22Rv1 (cell line): ENCODE data around the gene OSBPL3.

Source experiments
- H3K27ac ChIP-seq: fragments of 450-650 bp; 2 replicates; pipeline ENCODE4 v1.5.1; 2017
- CTCF ChIP-seq: fragments of 450-650 bp; IDR thresholded peaks from 2 replicates; pipeline ENCODE4 v1.5.1; 2017; ENCODE audit warnings: mild to moderate bottlenecking
- ZFX ChIP-seq: fragments of 450-650 bp; IDR thresholded peaks from 2 replicates; pipeline ENCODE4 v1.6.1; 2017; ENCODE audit warnings: antibody characterized with exemption, borderline replicate concordance

Gene OSBPL3

GRCh38 chr7:24920451-24921361 lies 59.3 kb downstream of the OSBPL3 start:
- TF ChIP-seq CTCF (no peak), ZFX (no peak)

GRCh38 chr7:24917510-24918239 lies 62.3 kb downstream of the OSBPL3 start:
- TF ChIP-seq CTCF (no peak), ZFX (no peak)
- no peak overlapping the region for H3K27ac ChIP-seq

More at GRCh38 chr7:24920451-24921361, 59.3 kb downstream of the OSBPL3 start:
- no peak overlapping the region for H3K27ac ChIP-seq

GRCh38 chr7:24916463-24917040 lies 63.4 kb downstream of the OSBPL3 start:
- TF ChIP-seq ZFX = no peak
- TF ChIP-seq CTCF = no peak

GRCh38 chr7:24914465-24914859 lies 65.5 kb downstream of the OSBPL3 start:
- TF ChIP-seq ZFX (no peak), CTCF (no peak)
- no peak overlapping the region for H3K27ac ChIP-seq

More at GRCh38 chr7:24916463-24917040, 63.4 kb downstream of the OSBPL3 start:
- no peak overlapping the region for H3K27ac ChIP-seq

- no peak for TF ChIP-seq ZFX
- TF ChIP-seq CTCF = no peak
- no peak overlapping the region for H3K27ac ChIP-seq
Observed at GRCh38 chr7:24913801-24914464, 66.0 kb downstream of the OSBPL3 start.

- H3K27ac ChIP-seq = no peak overlapping the region
- no peak for TF ChIP-seq ZFX
- no peak for TF ChIP-seq CTCF
Observed at GRCh38 chr7:24912874-24913514, 67.0 kb downstream of the OSBPL3 start.
